NB4 (cell line): ENCODE results near the gene USP6.
A peak's percentile ranks its signal among the peaks of the same experiment; 100 is the strongest.
"Not testable (repeated sequence)": the region's sequence is repeated elsewhere in the genome, so short reads cannot be mapped to it uniquely, and the experiment has no call there.

ENCODE experiments used
- DNase-seq: peaks from one replicate; pipeline ENCODE4 v3.0.0; 2010; ENCODE audit warnings: low read depth
- H3K4me3 ChIP-seq: one replicate; pipeline ENCODE4 v1.5.1; 2011; ENCODE audit warnings: mild to moderate bottlenecking, low read depth, low read length, moderate library complexity
- MYC ChIP-seq: IDR thresholded peaks from 2 replicates; pipeline ENCODE4 v1.6.1; 2011; ENCODE audit warnings: low read depth, low read length
- POLR2A ChIP-seq: IDR thresholded peaks from 2 replicates; pipeline ENCODE4 v1.6.1; 2011; ENCODE audit warnings: mild to moderate bottlenecking; ENCODE audit not compliant: insufficient read length; ENCODE audit errors: extremely low read depth
- TF ChIP-seq, protein P1 (sequence below): IDR thresholded peaks from one replicate; pipeline ENCODE4 v1.5.1; 2012; ENCODE audit warnings: low read depth, low read length
- TF ChIP-seq, protein P2 (sequence below): IDR thresholded peaks from 2 replicates; pipeline ENCODE4 v1.6.1; 2011; ENCODE audit warnings: low read depth, low read length

The USP6 gene

DNA sequence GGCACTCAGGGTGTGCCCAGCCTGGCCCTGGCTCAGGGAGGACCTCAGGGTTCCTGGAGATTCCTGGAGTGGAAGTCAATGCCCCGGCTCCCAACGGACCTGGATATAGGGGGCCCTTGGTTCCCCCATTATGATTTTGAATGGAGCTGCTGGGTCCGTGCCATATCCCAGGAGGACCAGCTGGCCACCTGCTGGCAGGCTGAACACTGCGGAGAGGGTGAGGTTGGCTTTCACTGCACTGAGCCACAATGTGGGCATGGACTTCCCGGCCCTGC, 23.6 kb downstream of the USP6 start:
- no peak for DNase-seq
- no peak overlapping the region for H3K4me3 ChIP-seq
- TF ChIP-seq MYC, result no peak
- TF ChIP-seq POLR2A, result no peak
- TF ChIP-seq, protein P1, sequence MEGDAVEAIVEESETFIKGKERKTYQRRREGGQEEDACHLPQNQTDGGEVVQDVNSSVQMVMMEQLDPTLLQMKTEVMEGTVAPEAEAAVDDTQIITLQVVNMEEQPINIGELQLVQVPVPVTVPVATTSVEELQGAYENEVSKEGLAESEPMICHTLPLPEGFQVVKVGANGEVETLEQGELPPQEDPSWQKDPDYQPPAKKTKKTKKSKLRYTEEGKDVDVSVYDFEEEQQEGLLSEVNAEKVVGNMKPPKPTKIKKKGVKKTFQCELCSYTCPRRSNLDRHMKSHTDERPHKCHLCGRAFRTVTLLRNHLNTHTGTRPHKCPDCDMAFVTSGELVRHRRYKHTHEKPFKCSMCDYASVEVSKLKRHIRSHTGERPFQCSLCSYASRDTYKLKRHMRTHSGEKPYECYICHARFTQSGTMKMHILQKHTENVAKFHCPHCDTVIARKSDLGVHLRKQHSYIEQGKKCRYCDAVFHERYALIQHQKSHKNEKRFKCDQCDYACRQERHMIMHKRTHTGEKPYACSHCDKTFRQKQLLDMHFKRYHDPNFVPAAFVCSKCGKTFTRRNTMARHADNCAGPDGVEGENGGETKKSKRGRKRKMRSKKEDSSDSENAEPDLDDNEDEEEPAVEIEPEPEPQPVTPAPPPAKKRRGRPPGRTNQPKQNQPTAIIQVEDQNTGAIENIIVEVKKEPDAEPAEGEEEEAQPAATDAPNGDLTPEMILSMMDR, result no peak
- TF ChIP-seq, protein P2, sequence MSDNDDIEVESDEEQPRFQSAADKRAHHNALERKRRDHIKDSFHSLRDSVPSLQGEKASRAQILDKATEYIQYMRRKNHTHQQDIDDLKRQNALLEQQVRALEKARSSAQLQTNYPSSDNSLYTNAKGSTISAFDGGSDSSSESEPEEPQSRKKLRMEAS, result no peak

DNA sequence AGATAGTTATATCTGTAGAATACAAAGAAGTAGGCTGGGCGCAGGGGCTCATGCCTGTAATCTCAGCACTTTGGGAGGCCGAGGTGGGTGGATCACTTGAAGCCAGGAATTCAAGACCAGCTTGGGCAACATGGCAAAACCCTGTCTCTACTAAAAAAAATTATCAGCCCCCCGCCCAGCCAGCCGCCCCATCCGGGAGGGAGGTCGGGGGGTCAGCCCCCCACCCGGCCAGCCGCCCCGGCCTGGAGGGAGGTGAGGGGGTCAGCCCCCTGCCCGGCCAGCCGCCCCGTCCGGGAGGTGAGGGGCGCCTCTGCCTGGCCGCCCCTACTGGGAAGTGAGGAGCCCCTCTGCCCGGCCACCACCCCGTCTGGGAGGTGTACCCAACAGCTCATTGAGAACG, 27.0 kb downstream of the USP6 start:
- not testable (repeated sequence) for H3K4me3 ChIP-seq, DNase-seq

DNA sequence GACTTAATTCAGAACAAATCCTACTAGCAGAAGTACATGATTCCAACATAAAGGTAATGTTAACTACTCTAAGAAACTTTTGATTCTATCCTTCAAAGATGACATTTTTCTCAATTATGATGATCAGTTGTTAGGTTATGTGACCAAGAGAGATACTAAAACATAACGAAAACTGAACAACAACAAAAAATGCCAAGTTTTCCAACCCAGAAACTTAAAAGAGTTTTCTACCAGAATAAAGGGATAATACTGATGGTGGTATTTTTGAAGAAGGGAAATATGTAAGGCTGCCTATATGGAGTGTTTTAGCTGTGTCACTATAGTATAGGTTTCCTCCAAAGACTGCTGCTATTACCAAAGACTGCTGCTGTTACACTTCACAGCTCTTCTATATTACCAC, 30.3 kb downstream of the USP6 start:
- not testable (repeated sequence) for H3K4me3 ChIP-seq

DNA sequence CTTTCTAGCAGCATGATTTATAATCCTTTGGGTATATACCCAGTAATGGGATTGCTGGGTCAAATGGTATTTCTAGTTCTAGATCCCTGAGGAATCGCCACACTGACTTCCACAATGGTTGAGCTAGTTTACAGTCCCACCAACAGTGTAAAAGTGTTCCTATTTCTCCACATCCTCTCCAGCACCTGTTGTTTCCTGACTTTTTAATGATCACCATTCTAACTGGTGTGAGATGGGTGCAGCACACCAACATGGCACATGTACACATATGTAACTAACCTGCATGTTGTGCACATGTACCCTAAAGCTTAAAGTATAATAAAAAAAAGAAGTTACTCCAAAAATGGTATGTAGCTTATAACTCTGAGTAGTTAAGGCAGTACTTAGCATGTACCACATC, 44.9 kb downstream of the USP6 start:
- not testable (repeated sequence) for H3K4me3 ChIP-seq, DNase-seq

More for the DNA sequence above, 30.3 kb downstream of the USP6 start:
- not testable (repeated sequence) for DNase-seq

DNA sequence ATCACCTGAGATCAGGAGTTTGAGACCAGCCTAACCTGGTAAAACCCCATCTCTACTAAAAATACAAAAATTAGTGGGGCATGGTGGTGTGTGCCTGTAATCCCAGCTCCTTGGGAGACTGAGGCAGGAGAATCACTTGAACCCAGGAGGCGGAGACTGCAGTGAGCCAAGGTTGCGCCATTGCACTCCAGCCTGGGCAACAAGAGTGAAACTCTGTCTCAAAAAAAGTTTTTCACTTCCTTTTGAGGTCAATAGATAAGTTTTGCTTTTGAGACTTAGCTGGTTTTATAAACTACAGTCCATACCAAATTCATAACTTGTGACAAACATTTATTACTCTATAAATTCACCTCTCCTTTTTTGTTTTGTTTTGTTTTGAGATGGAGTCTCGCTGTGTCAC, 46.0 kb downstream of the USP6 start:
- not testable (repeated sequence) for DNase-seq

DNA sequence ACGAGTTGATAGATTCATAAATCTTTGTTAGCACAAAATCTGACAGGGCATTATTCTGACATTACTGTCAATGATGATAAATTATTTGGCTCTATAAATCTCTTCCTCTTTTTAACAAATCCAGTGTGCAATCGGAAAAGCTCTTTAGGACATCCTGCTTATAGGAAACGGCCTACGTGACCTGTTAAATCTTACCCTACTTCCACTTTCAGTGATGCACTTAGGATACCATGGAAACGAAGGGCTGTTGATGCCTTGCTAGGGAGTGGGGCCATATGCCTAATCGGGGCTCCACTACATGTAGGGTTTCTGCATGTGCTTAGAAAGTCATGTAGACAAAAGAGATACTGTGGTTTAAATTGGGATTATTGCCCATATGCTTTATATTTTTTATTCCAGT, 48.6 kb downstream of the USP6 start:
- no peak for TF ChIP-seq POLR2A
- TF ChIP-seq, protein P1, result no peak
- no peak for TF ChIP-seq MYC
- H3K4me3 ChIP-seq, result no peak overlapping the region
- no peak for DNase-seq

More for the DNA sequence above, 46.0 kb downstream of the USP6 start:
- not testable (repeated sequence) for H3K4me3 ChIP-seq

DNA sequence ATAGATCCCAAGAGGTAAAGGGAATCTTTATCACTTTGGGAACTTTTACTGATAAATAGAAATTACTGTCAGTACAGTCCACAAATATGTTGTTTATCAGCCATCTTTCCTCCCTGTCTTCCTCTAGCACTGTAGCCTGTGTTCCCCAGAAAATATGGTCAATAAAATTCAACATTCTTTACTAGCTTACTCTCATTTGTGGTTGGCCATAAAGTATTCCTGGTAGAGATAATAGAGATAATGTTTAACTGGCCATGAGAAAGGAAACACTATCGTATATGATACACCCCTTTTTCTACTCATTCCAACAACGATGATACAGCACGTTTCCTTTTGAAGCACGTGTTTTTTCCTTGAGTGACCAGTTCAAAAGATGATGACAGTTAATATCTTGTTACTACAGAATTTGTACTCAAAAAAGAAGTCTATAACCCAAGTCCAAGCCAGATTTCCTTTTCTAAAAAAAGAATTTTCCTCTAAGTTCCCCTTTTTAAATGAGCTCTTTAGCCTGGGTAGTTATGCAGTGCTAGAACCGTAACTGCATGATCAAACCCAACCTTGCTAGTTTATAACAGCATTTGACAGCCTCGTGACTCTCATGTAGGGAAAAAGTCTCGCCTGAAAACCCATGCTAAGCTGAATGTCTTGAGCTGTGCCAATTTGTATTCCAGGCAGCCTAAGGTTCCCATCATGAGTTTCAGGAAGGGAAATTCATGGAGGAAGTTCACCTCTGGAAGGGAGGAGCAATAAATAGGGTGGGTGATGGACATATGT, 50.1 kb downstream of the USP6 start:
- H3K4me3 ChIP-seq, result not testable (repeated sequence)
- DNase-seq, result peak; percentile 15

DNA sequence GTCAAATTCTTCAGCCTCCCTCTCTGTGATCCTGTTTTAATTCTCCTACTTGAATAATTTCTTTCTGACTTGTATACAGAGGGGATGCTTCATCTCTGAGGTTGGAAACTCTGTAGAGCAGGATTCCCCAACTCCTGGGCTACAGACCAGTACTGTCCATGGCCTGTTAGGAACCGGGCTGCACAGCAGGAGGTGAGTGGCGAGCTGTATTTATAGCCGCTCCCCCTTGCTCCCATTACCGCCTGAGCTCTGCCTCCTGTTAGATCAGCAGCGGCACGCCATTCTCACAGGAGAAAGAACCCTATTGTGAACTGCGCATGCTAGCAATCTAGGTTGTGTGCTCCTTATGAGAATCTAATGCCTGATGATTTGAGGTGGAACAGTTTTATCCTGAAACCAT, 59.2 kb downstream of the USP6 start:
- DNase-seq, H3K4me3 ChIP-seq: not testable (repeated sequence)

DNA sequence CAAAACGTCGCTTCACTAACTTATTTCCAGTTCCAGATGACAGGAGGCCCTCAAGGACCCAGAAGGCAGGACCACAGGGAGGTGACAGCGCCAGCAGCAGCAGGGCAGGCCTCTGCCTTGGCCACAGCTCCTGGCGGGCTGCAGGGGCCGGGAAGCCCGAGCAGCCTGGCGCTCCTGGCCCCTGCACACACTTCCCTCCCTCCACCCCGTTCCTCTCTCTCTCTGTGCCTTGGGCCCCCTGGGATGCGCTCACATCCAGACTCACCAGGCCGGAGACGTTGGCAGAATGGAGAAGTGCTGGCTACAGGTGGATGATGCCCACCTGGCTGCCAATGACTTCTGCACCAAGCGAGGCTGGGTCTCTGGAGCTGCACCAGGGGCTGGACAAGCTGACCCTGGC, 63.2 kb downstream of the USP6 start:
- no peak overlapping the region for H3K4me3 ChIP-seq
- DNase-seq, result no peak
- TF ChIP-seq MYC (no peak), POLR2A (no peak)
- TF ChIP-seq, protein P1, result no peak
- TF ChIP-seq, protein P2, result no peak
